Activated naive CD4-positive, alpha-beta T cell treated with anti-CD3 and anti-CD28 coated beads, Interleukin-2, amount 50 U/mL, for 16 hours (primary cell): ENCODE measurements around the gene AGAP1.

Source experiments
- DNase-seq: peaks from one replicate; pipeline ENCODE4 v3.0.0-alpha.2; 2020

AGAP1 gene

GRCh38 chr2:235781775-235782174 lies 287.9 kb downstream of the AGAP1 start:
- no peak for DNase-seq

GRCh38 chr2:235784788-235785187 lies 290.9 kb downstream of the AGAP1 start:
- no peak for DNase-seq

DNA sequence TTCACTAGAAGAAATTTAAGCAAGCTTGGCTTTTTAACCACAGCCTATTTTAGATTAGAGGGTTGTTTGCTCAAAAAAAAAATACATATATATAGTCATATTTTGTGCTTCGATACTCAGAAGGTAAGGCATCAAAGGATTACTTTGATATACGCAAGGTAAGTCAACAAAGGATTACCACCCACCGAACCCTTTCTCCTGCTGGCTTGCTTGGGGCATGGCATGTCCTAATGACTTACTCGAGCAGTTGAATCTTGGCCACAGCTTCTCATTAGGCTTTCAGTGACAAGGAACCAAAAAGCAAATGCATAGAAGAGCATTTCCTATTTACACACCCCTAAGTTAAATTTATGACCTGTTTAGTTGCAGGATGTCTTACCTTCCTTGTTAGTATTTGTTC lies 295.7 kb downstream of the AGAP1 start:
- no peak for DNase-seq

- DNase-seq, result no peak
Measured at GRCh38 chr2:235793163-235793752, 299.4 kb downstream of the AGAP1 start.

- no peak for DNase-seq
Measured at GRCh38 chr2:235799281-235799680, 305.4 kb downstream of the AGAP1 start.

GRCh38 chr2:235802542-235802941 lies 308.7 kb downstream of the AGAP1 start:
- no peak for DNase-seq

- DNase-seq, result no peak
Measured at GRCh38 chr2:235803028-235803427, 309.2 kb downstream of the AGAP1 start.

DNA sequence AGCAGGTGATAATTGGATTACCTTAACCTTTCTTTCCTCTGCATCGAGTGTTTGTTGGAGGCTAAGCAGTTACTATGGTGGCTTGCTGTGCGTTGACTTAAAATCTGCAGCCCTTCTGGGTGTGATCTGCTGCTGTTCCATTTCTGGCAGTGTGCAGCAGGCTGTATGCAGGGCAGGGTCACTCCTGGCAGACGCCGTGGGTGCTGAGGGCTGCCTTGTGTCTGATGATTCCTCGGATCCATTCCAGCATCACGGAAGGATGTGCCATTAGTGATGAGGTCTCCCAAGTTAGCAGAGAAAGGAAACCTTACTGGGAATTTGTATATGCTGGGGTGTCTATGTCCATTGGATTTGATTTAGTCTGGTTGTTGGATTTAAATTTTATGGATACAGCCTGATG lies 310.8 kb downstream of the AGAP1 start:
- no peak for DNase-seq

- DNase-seq, result no peak
Measured at GRCh38 chr2:235806986-235807750, 313.3 kb downstream of the AGAP1 start.

DNA sequence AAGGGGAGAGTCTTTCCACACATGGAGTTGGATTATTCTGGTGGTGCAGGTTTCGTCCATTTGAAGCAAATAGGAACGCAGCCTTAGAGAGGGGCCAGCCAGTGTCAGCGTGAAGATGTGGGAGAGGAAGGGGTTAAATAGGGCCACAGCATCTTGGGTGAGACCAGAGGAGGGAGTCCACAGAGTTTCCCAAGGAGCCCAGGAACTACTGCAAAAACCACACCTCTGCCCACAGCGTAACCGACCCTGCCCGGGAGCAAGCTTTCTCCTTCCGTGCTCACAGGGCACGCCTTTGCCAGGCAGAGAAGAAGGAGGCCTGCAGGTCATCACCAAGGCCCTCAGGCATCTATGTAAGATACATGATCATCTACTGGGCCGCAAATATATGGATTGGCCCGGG lies 314.5 kb downstream of the AGAP1 start:
- DNase-seq, result no peak

DNA sequence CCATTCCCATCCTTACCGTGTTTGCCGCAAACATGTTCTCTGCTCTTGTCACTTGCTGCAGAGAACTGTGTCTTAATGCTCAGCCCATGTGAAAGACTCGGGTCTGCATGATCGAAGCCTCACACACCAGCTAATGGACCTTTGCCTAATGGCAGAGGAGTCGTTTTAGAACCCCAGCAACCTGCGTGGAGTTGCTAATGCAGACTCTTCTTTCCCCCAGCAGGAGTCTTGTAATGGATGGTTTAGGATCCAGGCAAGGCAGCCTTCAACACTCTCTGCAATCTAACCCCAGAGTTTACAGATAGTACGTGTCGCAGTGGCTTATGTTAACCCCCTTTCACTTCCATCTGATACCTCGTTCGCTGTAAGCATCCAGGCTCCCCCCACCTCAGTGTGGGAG lies 316.4 kb downstream of the AGAP1 start:
- DNase-seq, result no peak

- no peak for DNase-seq
Measured at GRCh38 chr2:235810846-235811245, 317.0 kb downstream of the AGAP1 start.

DNA sequence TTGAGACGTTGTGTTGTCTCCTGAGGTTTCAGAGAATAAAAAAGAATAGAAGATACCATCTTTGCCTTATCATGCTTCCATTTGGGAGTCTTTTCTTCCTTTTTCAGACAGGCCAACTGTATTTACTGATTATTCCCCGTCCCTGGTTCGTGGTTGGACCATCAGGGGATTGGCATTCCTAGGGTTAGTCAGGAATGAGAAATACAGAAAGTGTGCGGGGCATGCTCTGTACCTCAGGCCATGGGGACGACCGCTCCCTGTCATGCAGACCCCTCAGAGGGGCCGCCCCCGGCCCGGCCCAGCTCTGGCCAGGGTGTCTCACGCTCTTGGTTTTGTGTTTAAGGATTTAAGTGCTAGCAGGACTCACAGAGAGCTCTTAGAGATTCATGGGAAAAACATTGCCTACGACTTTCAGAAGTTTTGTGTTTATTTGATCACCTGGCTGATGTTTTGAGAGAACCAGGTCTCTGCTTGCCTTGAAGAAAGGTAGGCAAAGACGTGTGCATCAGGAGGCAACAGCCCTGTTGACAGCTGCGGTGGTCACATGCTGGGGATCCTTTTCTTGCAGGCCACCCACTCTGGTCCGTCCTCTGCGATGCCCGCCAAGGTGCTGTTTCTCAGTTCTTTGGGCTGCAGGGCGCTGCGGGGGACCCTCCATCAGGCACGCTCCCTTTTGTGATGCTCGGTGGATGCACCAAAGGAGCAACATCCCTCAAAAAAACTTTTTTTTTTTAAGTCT lies 317.8 kb downstream of the AGAP1 start:
- no peak for DNase-seq

GRCh38 chr2:235812185-235812665 lies 318.4 kb downstream of the AGAP1 start:
- no peak for DNase-seq

GRCh38 chr2:235813398-235813797 lies 319.6 kb downstream of the AGAP1 start:
- no peak for DNase-seq

- DNase-seq, result no peak
Measured at GRCh38 chr2:235820571-235820970, 326.7 kb downstream of the AGAP1 start.

GRCh38 chr2:235824331-235824730 lies 330.5 kb downstream of the AGAP1 start:
- DNase-seq, result no peak

- DNase-seq, result no peak
Measured at GRCh38 chr2:235825946-235826345, 332.1 kb downstream of the AGAP1 start.

- no peak for DNase-seq
Measured at GRCh38 chr2:235826826-235827225, 333.0 kb downstream of the AGAP1 start.

DNA sequence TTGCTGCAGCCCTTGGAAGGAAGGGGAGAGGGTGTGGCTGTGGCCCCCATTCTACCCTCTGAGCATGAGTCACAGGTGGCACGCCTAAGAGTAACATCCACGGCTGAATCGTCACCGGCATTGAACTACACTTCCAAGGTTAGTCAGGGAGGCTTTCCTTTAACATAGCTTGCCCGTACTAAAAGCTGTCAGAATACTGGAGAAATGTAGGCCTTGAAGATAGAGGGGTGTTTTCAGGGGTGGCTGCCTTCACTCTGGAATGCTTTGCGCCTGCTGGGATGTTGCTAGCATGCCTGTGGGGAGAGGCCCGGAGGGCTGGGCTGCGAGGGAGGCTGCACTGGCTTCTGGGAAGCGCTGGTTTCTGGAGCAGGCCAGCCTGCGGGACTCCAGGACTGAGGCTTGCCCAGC lies 333.7 kb downstream of the AGAP1 start:
- no peak for DNase-seq

DNA sequence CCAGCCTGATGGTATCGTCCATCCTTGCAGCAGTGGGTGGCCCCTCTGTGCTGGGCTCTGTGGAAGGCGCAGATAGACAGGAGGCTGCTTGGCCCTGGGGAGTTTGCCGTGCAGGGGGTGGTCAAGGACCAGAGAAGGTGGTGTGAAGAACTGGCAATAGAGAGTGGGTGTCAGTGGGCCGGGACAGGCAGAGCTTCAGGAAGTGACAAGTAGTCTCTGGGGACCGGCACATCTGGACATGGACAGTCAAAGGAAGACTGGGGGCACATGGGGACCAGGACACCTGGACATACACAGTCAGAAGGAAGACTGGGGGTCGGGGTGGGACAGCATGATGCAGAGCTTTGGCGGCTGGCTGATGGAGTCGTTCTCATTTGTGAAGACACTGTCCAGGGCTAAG lies 335.9 kb downstream of the AGAP1 start:
- DNase-seq, result no peak

DNA sequence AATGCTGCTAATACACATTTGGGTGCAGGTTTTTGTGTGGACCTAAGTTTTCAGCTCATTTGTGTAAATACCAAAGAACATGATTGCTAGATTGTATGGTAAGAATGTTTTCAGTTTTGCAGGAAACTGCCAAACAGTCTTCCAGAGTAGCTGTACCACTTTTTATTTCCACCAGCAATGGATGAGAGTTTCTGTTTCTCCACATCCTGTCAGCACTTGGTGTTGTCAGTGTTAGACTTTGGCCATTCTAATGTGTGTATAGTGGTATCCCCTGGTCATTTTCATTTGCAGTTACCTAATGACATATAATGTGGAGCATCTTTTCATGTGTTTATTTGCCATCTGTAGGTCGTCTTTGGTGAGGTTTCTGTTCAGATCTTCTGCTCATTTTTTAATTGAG lies 337.9 kb downstream of the AGAP1 start:
- no peak for DNase-seq

DNA sequence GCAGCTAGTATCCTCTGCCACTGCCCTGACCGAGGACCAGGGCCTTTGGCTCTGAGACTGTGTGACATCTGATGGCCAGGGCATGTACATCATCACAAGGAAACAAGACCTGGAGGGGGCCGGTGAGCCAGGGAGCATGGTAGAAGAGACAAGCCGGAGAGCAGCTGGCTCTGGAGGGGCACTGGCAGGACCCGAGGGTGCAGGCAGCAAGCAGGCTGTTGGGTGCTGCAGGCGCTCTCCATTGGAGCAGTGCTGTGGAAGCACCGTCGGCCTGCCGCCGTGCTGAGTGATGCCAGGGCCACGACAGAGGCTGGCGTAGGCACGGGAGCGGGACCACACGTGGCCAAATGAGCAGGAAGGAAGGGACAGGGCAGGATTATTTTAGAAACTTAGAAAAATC lies 339.1 kb downstream of the AGAP1 start:
- no peak for DNase-seq
